A549 (cell line): ENCODE results near the gene IMPA2. TPM values are rescaled to one million over a fixed set of nuclear protein-coding genes. Genes with fewer than 3 reads are reported as not detected.

Experiments used
- ATAC-seq, 2 experiments: fragments of 200-7000 bp in 1 of 2; fragments of >200 bp in 1 of 2; cut with Nextera tagmentation in 1 of 2; cut with Tn5 transposase in 1 of 2; 3 replicates each; pipeline versions ENCODE4 v1.8.0 to v1.9.1; 2018 to 2020; ENCODE audit warnings: mild to moderate bottlenecking in 1 of 2, moderate library complexity in 1 of 2
- CTCF ChIA-PET: fragments of 300-600 bp; sonication (Branson Sonifier 250); formaldehyde crosslinking; extraction: SDS; loops from one replicate; lab custom pipeline; 2021; ENCODE audit warnings: antibody characterized with exemption, inconsistent platforms; lab: Yijun Ruan, JAX
- POLR2A ChIA-PET: fragments of 350-600 bp; formaldehyde crosslinking; extraction: SDS; loops from one replicate; lab custom pipeline; 2021; ENCODE audit warnings: antibody characterized with exemption, inconsistent platforms; lab: Yijun Ruan, JAX
- DNase-seq, 2 experiments: peaks; one replicate each; pipeline versions ENCODE4 v3.0.0 to v3.0.0-alpha.2; 2011 to 2016; ENCODE audit warnings: low read depth in 1 of 2, low spot score in 1 of 2
- FAIRE-seq: peaks from 2 replicates; lab custom pipeline; 2011; peaks lifted over from hg19 to GRCh38; lab: Jason Lieb, UNC
- H3K27ac ChIP-seq, 2 experiments: fragments of >200 bp; sonication (Bioruptor Twin); formaldehyde crosslinking; 3 replicates each; pipeline ENCODE4 v1.5.1; 2016 to 2017
- H3K4me1 ChIP-seq: fragments of >200 bp; sonication (Bioruptor Twin); formaldehyde crosslinking; 3 replicates; pipeline ENCODE4 v1.6.1; 2016
- H3K4me2 ChIP-seq: fragments of >200 bp; sonication (Bioruptor Twin); formaldehyde crosslinking; 3 replicates; pipeline ENCODE4 v1.6.1; 2016
- H3K4me3 ChIP-seq: fragments of >200 bp; sonication (Bioruptor Twin); formaldehyde crosslinking; 3 replicates; pipeline ENCODE4 v1.5.1; 2016
- H3K9me3 ChIP-seq: fragments of >200 bp; sonication (Bioruptor Twin); formaldehyde crosslinking; 3 replicates; pipeline ENCODE4 v1.6.1; 2016
- EHF ChIP-seq: fragments of 250-450 bp; sonication (Bioruptor Pico); IDR thresholded peaks from 2 replicates; pipeline ENCODE4 v1.5.0; 2020; ENCODE audit warnings: mild to moderate bottlenecking
- EHMT2 ChIP-seq: fragments of 200-600 bp; sonication (generic); IDR thresholded peaks from 2 replicates; pipeline ENCODE4 v1.6.1; 2016; ENCODE audit warnings: antibody characterized with exemption, low read depth, mild to moderate bottlenecking, moderate library complexity
- FOSB ChIP-seq: fragments of 250-450 bp; sonication (Bioruptor Pico); IDR thresholded peaks from 2 replicates; pipeline ENCODE4 v1.5.0; 2020; ENCODE audit warnings: mild to moderate bottlenecking, moderate library complexity
- GATA3 ChIP-seq: IDR thresholded peaks from 2 replicates; pipeline ENCODE4 v1.6.1; 2012; ENCODE audit warnings: borderline replicate concordance
- HES2 ChIP-seq: fragments of >200 bp; sonication (Bioruptor Twin); formaldehyde crosslinking; IDR thresholded peaks from 2 replicates; pipeline ENCODE4 v1.6.1; 2016
- HEYL ChIP-seq: fragments of 250-450 bp; sonication (Bioruptor Pico); IDR thresholded peaks from 2 replicates; pipeline ENCODE4 v1.8.0; 2021; ENCODE audit warnings: mild to moderate bottlenecking, moderate library complexity
- HOXA7 ChIP-seq: fragments of 250-450 bp; sonication (Bioruptor Pico); IDR thresholded peaks from 2 replicates; pipeline ENCODE4 v1.5.0; 2020; ENCODE audit warnings: mild to moderate bottlenecking, moderate library complexity
- MAX ChIP-seq: IDR thresholded peaks from 2 replicates; pipeline ENCODE4 v1.6.1; 2012
- MAZ ChIP-seq: fragments of 150-350 bp; IDR thresholded peaks from 2 replicates; pipeline ENCODE4 v1.6.1; 2014; ENCODE audit warnings: antibody characterized with exemption, low read depth, low read length, borderline replicate concordance
- PHF8 ChIP-seq: fragments of 200-600 bp; sonication (generic); IDR thresholded peaks from 2 replicates; pipeline ENCODE4 v1.6.1; 2016; ENCODE audit warnings: low read depth, mild to moderate bottlenecking, antibody characterized with exemption, moderate library complexity, borderline replicate concordance
- RCOR1 ChIP-seq: fragments of 150-350 bp; IDR thresholded peaks from 2 replicates; pipeline ENCODE4 v1.6.1; 2014; ENCODE audit warnings: antibody characterized with exemption, low read length, low read depth
- REST ChIP-seq: fragments of 200-600 bp; sonication (generic); IDR thresholded peaks from 2 replicates; pipeline ENCODE4 v1.6.1; 2016; ENCODE audit warnings: antibody characterized with exemption, mild to moderate bottlenecking, moderate library complexity
- RFX5 ChIP-seq: fragments of 450-650 bp; IDR thresholded peaks from 2 replicates; pipeline ENCODE4 v1.7.1; 2014; ENCODE audit warnings: antibody characterized with exemption, mild to moderate bottlenecking, moderate library complexity
- SREBF2 ChIP-seq: fragments of 450-650 bp; IDR thresholded peaks from 2 replicates; pipeline ENCODE4 v1.6.1; 2014; ENCODE audit warnings: mild to moderate bottlenecking, moderate library complexity
- TFCP2L1 ChIP-seq: fragments of 250-450 bp; sonication (Bioruptor Pico); IDR thresholded peaks from 2 replicates; pipeline ENCODE4 v1.5.0; 2021; ENCODE audit warnings: mild to moderate bottlenecking
- TP53 ChIP-seq: fragments of 250-450 bp; sonication (Bioruptor Pico); IDR thresholded peaks from 2 replicates; pipeline ENCODE4 v1.5.0; 2021; ENCODE audit warnings: mild to moderate bottlenecking, moderate library complexity
- USF2 ChIP-seq: fragments of 450-650 bp; IDR thresholded peaks from 2 replicates; pipeline ENCODE4 v1.6.1; 2014; ENCODE audit warnings: antibody characterized with exemption
- ZC3H11A ChIP-seq: fragments of 450-650 bp; IDR thresholded peaks from 2 replicates; pipeline ENCODE4 v1.6.1; 2014; ENCODE audit warnings: antibody characterized with exemption, mild to moderate bottlenecking
- ZNF302 ChIP-seq: fragments of 250-450 bp; sonication (Bioruptor Pico); IDR thresholded peaks from 2 replicates; pipeline ENCODE4 v1.9.0; 2021; ENCODE audit warnings: inconsistent platforms, mild to moderate bottlenecking, moderate library complexity
- ZSCAN20 ChIP-seq: fragments of 250-450 bp; sonication (Bioruptor Pico); IDR thresholded peaks from 2 replicates; pipeline ENCODE4 v1.8.0; 2022; ENCODE audit warnings: mild to moderate bottlenecking, moderate library complexity
- WGBS: methylation state at CpG from one replicate; pipeline ENCODE4 v1.1.6; 2017; ENCODE audit errors: missing lambda C conversion rate; 5-methylcytosine and 5-hydroxymethylcytosine counted together
- polyA plus RNA-seq, 4 experiments: library from polyadenylated mRNA; depleted of rRNA in 3 of 4; stranded (reverse); fragments of >200 nt; fragmentation: RNase III in 1 of 4; extraction: RNeasy Plus Mini Kit Qiagen cat#74134 plus additional on column Dnase treatment in 1 of 4; gene quantifications; 2 replicates in 3 of 4; 3 replicates in 1 of 4; pipeline ENCODE4 v1.2.3, GENCODE V29; 2011 to 2017

The IMPA2 gene
- polyA plus RNA-seq, 2 of the 4 experiments (the other 2 are of a cell fraction) = 35.1 to 65.3 TPM

- DNase-seq (no peak), ATAC-seq (no peak), FAIRE-seq (no peak)
- Histone ChIP-seq H3K4me3 (no peak overlapping the region), H3K27ac (no peak overlapping the region), H3K4me1 (no peaks in the 10 kb centered on the region)
- POLR2A ChIA-PET = no interaction called here
- 96% methylated on average over 20 of the region's 20 CpGs for WGBS
- no peak for TF ChIP-seq EHF (CRISPR knock-in tag)
- TF ChIP-seq USF2 = no peak
- no peak for TF ChIP-seq TP53 (CRISPR knock-in tag)
- no peak for TF ChIP-seq HOXA7 (CRISPR knock-in tag)
- TF ChIP-seq RFX5 = no peak
- TF ChIP-seq REST = no peak
- no peak for TF ChIP-seq ZSCAN20 (CRISPR knock-in tag)
- no peak for TF ChIP-seq ZC3H11A
- TF ChIP-seq RCOR1 = no peak
- no peak for TF ChIP-seq GATA3
- TF ChIP-seq TFCP2L1 (CRISPR knock-in tag) = no peak
- no peak for TF ChIP-seq HES2
- TF ChIP-seq, all 56 proteins: peak for 0
- H3K4me2 ChIP-seq = no peak overlapping the region
- CTCF ChIA-PET = interaction anchor here (1.1 to 2.9 kb wide), 4 partner anchors 19 to 76 kb away, joined by 4 to 13 read pairs (median 10); no protein-coding TSS in a partner anchor
- H3K9me3 ChIP-seq = no peaks in the 10 kb centered on the region
These were observed 32.0 kb downstream of the IMPA2 start for GRCh38 chr18:12013186-12013916.

- no peak for FAIRE-seq
- no peak for TF ChIP-seq SREBF2
- TF ChIP-seq, all 56 proteins: peak for 0
- Histone ChIP-seq H3K4me3 (no peak overlapping the region), H3K27ac (no peak overlapping the region), H3K4me1 (no peaks in the 10 kb centered on the region), H3K9me3 (no peaks in the 10 kb centered on the region), H3K4me2 (no peak overlapping the region)
- 93% methylated on average over 17 of the region's 17 CpGs for WGBS
- CTCF ChIA-PET = interaction anchor here (1.1 to 2.9 kb wide), 4 partner anchors 19 to 77 kb away, joined by 4 to 13 read pairs (median 10); no protein-coding TSS in a partner anchor
- DNase-seq = no peak
- POLR2A ChIA-PET = no interaction called here
- ATAC-seq = no peak
These were observed 32.8 kb downstream of the IMPA2 start for GRCh38 chr18:12014086-12014485.

- H3K9me3 ChIP-seq = no peaks in the 10 kb centered on the region
- WGBS = 92% methylated on average over 13 of the region's 14 CpGs
- ChIA-PET POLR2A (no interaction called here), CTCF (interaction anchor here (1.9 to 2.9 kb wide), 3 partner anchors 20 to 77 kb away, joined by 9 to 13 read pairs (median 11); no protein-coding TSS in a partner anchor)
- no peak overlapping the region for H3K4me2 ChIP-seq
- no peaks in the 10 kb centered on the region for H3K4me1 ChIP-seq
- ATAC-seq = no peak
- DNase-seq = no peak
- no peak for FAIRE-seq
- TF ChIP-seq FOSB (CRISPR knock-in tag) = no peak
- TF ChIP-seq ZNF302 = no peak
- TF ChIP-seq MAX = no peak
- no peak for TF ChIP-seq MAZ
- TF ChIP-seq HEYL (CRISPR knock-in tag) = no peak
- TF ChIP-seq EHMT2 = no peak
- TF ChIP-seq HOXA7 (CRISPR knock-in tag) = no peak
- no peak for TF ChIP-seq PHF8
- no peak overlapping the region for H3K4me3 ChIP-seq
- no peak overlapping the region for H3K27ac ChIP-seq
These were observed 33.5 kb downstream of the IMPA2 start for GRCh38 chr18:12014521-12015415.
